ENCODE data around the gene CACNA2D4. TPM values are rescaled to one million over a fixed set of nuclear protein-coding genes. Genes with fewer than 3 reads are reported as not detected.

Gene CACNA2D4
- total RNA-seq, 1 donor, result 0.27 TPM

DNA sequence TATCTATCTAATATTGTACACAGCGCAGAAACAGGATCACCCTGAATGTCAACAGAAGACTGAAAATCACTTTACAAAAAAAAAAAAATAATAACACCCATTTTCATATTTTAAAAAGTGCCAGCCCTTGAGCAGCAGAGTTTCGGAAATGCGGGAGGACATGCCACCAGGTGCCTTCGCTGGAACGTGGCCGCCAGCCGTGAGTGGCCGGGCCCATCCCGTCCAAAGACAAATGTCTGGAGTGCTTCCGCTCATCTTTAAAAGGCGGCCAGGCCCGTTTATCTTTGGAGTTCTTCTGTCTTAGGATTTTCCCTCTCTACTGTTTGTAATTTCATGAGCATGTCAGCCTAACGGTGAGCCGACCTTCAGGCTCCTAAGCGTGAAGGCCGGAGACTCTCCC lies 54.6 kb downstream of the CACNA2D4 start:
- no peak for DNase-seq (ENCODE audit: low read depth)
- H3K4me3 ChIP-seq (ENCODE audit: low read depth, low read length), result no peak overlapping the region
- TF ChIP-seq, protein P1, sequence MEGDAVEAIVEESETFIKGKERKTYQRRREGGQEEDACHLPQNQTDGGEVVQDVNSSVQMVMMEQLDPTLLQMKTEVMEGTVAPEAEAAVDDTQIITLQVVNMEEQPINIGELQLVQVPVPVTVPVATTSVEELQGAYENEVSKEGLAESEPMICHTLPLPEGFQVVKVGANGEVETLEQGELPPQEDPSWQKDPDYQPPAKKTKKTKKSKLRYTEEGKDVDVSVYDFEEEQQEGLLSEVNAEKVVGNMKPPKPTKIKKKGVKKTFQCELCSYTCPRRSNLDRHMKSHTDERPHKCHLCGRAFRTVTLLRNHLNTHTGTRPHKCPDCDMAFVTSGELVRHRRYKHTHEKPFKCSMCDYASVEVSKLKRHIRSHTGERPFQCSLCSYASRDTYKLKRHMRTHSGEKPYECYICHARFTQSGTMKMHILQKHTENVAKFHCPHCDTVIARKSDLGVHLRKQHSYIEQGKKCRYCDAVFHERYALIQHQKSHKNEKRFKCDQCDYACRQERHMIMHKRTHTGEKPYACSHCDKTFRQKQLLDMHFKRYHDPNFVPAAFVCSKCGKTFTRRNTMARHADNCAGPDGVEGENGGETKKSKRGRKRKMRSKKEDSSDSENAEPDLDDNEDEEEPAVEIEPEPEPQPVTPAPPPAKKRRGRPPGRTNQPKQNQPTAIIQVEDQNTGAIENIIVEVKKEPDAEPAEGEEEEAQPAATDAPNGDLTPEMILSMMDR (IDR thresholded peaks at IDR 0.05; ENCODE audit: insufficient read depth, low read length), result no peak

- TF ChIP-seq, protein P1 (IDR thresholded peaks at IDR 0.05; ENCODE audit: insufficient read depth, low read length), result no peak
- no peak overlapping the region for H3K4me3 ChIP-seq (ENCODE audit: low read depth, low read length)
These were observed 55.5 kb downstream of the CACNA2D4 start for GRCh38 chr12:1862973-1863372.

DNA sequence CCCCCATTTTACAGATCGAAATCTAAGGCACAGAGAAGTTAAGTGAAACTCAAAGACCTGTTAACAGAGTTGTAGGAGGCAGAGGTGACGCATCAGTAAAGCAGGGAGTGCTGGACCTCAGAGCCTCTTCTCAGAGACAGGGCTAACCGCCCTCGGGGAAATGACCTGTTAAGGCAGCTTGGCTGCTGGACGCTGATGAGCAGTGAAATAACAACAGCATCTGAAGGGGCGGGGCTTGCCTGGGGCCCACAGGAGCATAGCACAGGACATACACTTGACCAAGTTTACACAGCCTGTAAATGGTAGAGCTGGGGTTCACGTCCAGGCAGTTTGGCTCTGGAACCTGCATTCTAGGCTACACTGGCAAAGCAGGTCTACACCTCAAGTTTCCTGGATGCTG lies 58.8 kb downstream of the CACNA2D4 start:
- DNase-seq (ENCODE audit: low read depth), result no peak
- TF ChIP-seq, protein P1 (IDR thresholded peaks at IDR 0.05; ENCODE audit: insufficient read depth, low read length), result no peak
- H3K4me3 ChIP-seq (ENCODE audit: low read depth, low read length), result no peak overlapping the region

More at GRCh38 chr12:1862973-1863372, 55.5 kb downstream of the CACNA2D4 start:
- DNase-seq (ENCODE audit: low read depth), result no peak

- no peak overlapping the region for H3K4me3 ChIP-seq (ENCODE audit: low read depth, low read length)
- TF ChIP-seq, protein P1 (IDR thresholded peaks at IDR 0.05; ENCODE audit: insufficient read depth, low read length), result no peak
- DNase-seq (ENCODE audit: low read depth), result no peak
These were observed 60.0 kb downstream of the CACNA2D4 start for GRCh38 chr12:1858456-1858855.

DNA sequence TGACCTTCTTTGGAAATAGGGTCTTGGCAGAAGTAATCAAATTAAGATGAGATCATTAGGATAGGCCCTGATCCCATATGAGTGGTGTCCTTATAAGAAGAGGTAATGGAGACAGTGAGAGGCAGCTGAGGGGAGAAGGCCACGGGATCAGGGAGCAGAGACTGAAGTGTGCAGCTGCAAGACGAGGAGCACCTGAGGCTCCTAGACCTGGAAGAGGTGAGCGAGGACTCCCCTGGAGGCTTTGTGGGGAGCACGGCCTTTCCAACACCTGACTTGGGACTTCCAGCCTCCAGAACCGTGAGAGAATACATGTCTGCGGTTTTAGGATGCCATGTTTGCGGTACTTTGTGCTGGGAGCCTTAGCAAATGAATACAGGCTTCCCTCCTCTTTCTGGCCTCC lies 60.6 kb downstream of the CACNA2D4 start:
- DNase-seq (ENCODE audit: low read depth), result no peak
- no peak overlapping the region for H3K4me3 ChIP-seq (ENCODE audit: low read depth, low read length)

GRCh38 chr12:1857086-1857485 lies 61.4 kb downstream of the CACNA2D4 start:
- H3K4me3 ChIP-seq (ENCODE audit: low read depth, low read length), result no peak overlapping the region
- TF ChIP-seq, protein P1 (IDR thresholded peaks at IDR 0.05; ENCODE audit: insufficient read depth, low read length), result no peak
- DNase-seq (ENCODE audit: low read depth), result no peak

More for the DNA sequence above, 60.6 kb downstream of the CACNA2D4 start:
- TF ChIP-seq, protein P1 (IDR thresholded peaks at IDR 0.05; ENCODE audit: insufficient read depth, low read length), result no peak

GRCh38 chr12:1855241-1855640 lies 63.2 kb downstream of the CACNA2D4 start:
- TF ChIP-seq, protein P1 (IDR thresholded peaks at IDR 0.05; ENCODE audit: insufficient read depth, low read length), result no peak
- peak; percentile 17 for DNase-seq (ENCODE audit: low read depth)
- no peak overlapping the region for H3K4me3 ChIP-seq (ENCODE audit: low read depth, low read length)
